MM.1S (cell line): Measurements from ENCODE around the gene LIN7B.
"Not testable (repeated sequence)": the region's sequence is repeated elsewhere in the genome, so short reads cannot be mapped to it uniquely, and the experiment has no call there.

ENCODE experiments used
- DNase-seq: peaks from one replicate; pipeline ENCODE4 v3.0.0-alpha.2; 2015
- H2AFZ ChIP-seq: fragments of 300-600 bp; sonication (generic); 2 replicates; pipeline ENCODE4 v1.6.0; 2016; ENCODE audit warnings: antibody characterized with exemption, low read length
- H3F3A ChIP-seq: fragments of 300-600 bp; sonication (generic); 2 replicates; pipeline ENCODE4 v1.6.1; 2016; ENCODE audit warnings: mild to moderate bottlenecking, antibody characterized with exemption, low read length, moderate library complexity, mixed read lengths; ENCODE audit not compliant: insufficient read depth
- H3K27ac ChIP-seq: fragments of 300-600 bp; sonication (generic); 2 replicates; pipeline ENCODE4 v1.5.1; 2016; ENCODE audit warnings: mild to moderate bottlenecking, low read length
- H3K27me3 ChIP-seq: fragments of 300-600 bp; sonication (generic); replicated peaks from 2 replicates; pipeline ENCODE4 v1.6.0; 2016; ENCODE audit warnings: low read length; ENCODE audit not compliant: insufficient read depth
- H3K36me3 ChIP-seq: fragments of 300-600 bp; sonication (generic); replicated peaks from 2 replicates; pipeline ENCODE4 v1.6.1; 2016; ENCODE audit warnings: mild to moderate bottlenecking, low read length, mixed read lengths; ENCODE audit not compliant: insufficient read depth
- H3K4me1 ChIP-seq: fragments of 300-600 bp; sonication (generic); 2 replicates; pipeline ENCODE4 v1.6.1; 2016; ENCODE audit warnings: low read length, mixed read lengths
- H3K4me2 ChIP-seq: fragments of 300-600 bp; sonication (generic); 2 replicates; pipeline ENCODE4 v1.6.0; 2016; ENCODE audit warnings: low read depth, low read length
- H3K4me3 ChIP-seq: fragments of 300-600 bp; sonication (generic); 2 replicates; pipeline ENCODE4 v1.5.1; 2016; ENCODE audit warnings: low read length, mixed read lengths
- H3K79me2 ChIP-seq: fragments of 300-600 bp; sonication (generic); 2 replicates; pipeline ENCODE4 v1.6.1; 2016; ENCODE audit warnings: mixed run types, low read length, mixed read lengths
- H3K9ac ChIP-seq: fragments of 300-600 bp; sonication (generic); 2 replicates; pipeline ENCODE4 v1.6.1; 2016; ENCODE audit warnings: low read length, mixed read lengths
- H3K9me2 ChIP-seq: fragments of 300-600 bp; sonication (generic); replicated peaks from 2 replicates; pipeline ENCODE4 v1.6.1; 2016; ENCODE audit warnings: mild to moderate bottlenecking, low read length, mixed read lengths; ENCODE audit not compliant: insufficient read depth
- H3K9me3 ChIP-seq: fragments of 300-600 bp; sonication (generic); replicated peaks from 2 replicates; pipeline ENCODE4 v1.6.1; 2016; ENCODE audit warnings: mild to moderate bottlenecking, low read length, mixed read lengths; ENCODE audit not compliant: insufficient read depth
- H4K20me1 ChIP-seq: fragments of 300-600 bp; sonication (generic); 2 replicates; pipeline ENCODE4 v1.6.1; 2016; ENCODE audit warnings: mild to moderate bottlenecking, low read length, moderate library complexity, mixed read lengths; ENCODE audit not compliant: insufficient read depth
- CTCF ChIP-seq: fragments of 300-600 bp; sonication (generic); IDR thresholded peaks from 2 replicates; pipeline ENCODE4 v1.5.1; 2016; ENCODE audit warnings: antibody characterized with exemption, low read length, mixed read lengths
- EZH2 ChIP-seq: fragments of 300-600 bp; sonication (generic); optimal IDR thresholded peaks from 2 replicates; pipeline ENCODE3; 2017; ENCODE audit warnings: low read depth, mild to moderate bottlenecking, antibody characterized with exemption, low read length, mixed read lengths
- EZH2phosphoT487 ChIP-seq: fragments of 300-600 bp; sonication (generic); IDR thresholded peaks from 2 replicates; pipeline ENCODE4 v1.6.1; 2018; ENCODE audit warnings: antibody characterized with exemption, low read length

Gene LIN7B

GRCh38 chr19:49071860-49072547, 42.2 kb upstream of the LIN7B start:
- no peak overlapping the region for H3K4me3 ChIP-seq
- no peak overlapping the region for H2AFZ ChIP-seq

GRCh38 chr19:49073514-49074378, 40.4 kb upstream of the LIN7B start:
- Histone ChIP-seq H3K4me2 (no peak overlapping the region), H3K36me3 (no peaks in the 10 kb centered on the region), H3K9me3 (no peaks in the 10 kb centered on the region), H3K27ac (no peak overlapping the region), H4K20me1 (no peaks in the 10 kb centered on the region), H3K27me3 (peaks cover 36% of the 10 kb centered on the region), H3F3A (no peaks in the 10 kb centered on the region), H3K79me2 (no peaks in the 10 kb centered on the region), H3K9me2 (no peaks in the 10 kb centered on the region), H3K9ac (no peak overlapping the region), H3K4me1 (no peaks in the 10 kb centered on the region), H3K4me3 (no peak overlapping the region), H2AFZ (no peak overlapping the region)
- no peak for DNase-seq
- TF ChIP-seq EZH2 (no peak), CTCF (peak; percentile 24; the same call in 1 of the 2 replicates), EZH2phosphoT487 (no peak)

More at GRCh38 chr19:49071860-49072547, 42.2 kb upstream of the LIN7B start:
- H3K79me2 ChIP-seq, result no peaks in the 10 kb centered on the region
- H3F3A ChIP-seq, result no peaks in the 10 kb centered on the region
- no peaks in the 10 kb centered on the region for H4K20me1 ChIP-seq
- no peaks in the 10 kb centered on the region for H3K9me2 ChIP-seq
- no peak overlapping the region for H3K9ac ChIP-seq
- no peak overlapping the region for H3K27ac ChIP-seq
- DNase-seq, result no peak
- TF ChIP-seq EZH2 (no peak), CTCF (no peak), EZH2phosphoT487 (no peak)
- no peak overlapping the region for H3K4me2 ChIP-seq
- H3K4me1 ChIP-seq, result no peaks in the 10 kb centered on the region
- no peaks in the 10 kb centered on the region for H3K9me3 ChIP-seq
- H3K27me3 ChIP-seq, result peaks cover 51% of the 10 kb centered on the region
- no peaks in the 10 kb centered on the region for H3K36me3 ChIP-seq

GRCh38 chr19:49074869-49075268, 39.3 kb upstream of the LIN7B start:
- not testable (repeated sequence) for H3K4me1 ChIP-seq, H3K4me3 ChIP-seq, H3F3A ChIP-seq, H2AFZ ChIP-seq, H3K4me2 ChIP-seq, H4K20me1 ChIP-seq, H3K27ac ChIP-seq, H3K79me2 ChIP-seq, H3K9me2 ChIP-seq, H3K9ac ChIP-seq, H3K36me3 ChIP-seq, H3K9me3 ChIP-seq
- peak; percentile 37 for TF ChIP-seq CTCF
- peak; percentile 25 for DNase-seq
- H3K27me3 ChIP-seq, result peaks cover 24% of the 10 kb centered on the region
